Keratinocyte (primary cell): ENCODE measurements around the gene FOXRED2. TPM values are rescaled to one million over a fixed set of nuclear protein-coding genes. Genes with fewer than 3 reads are reported as not detected.

Source experiments
- DNase-seq: peaks from one replicate; pipeline ENCODE4 v3.0.0-alpha.2; 2011; ENCODE audit warnings: low read depth, missing footprints, low spot score
- FAIRE-seq: peaks from 2 replicates; lab custom pipeline; 2011; peaks lifted over from hg19 to GRCh38; lab: Jason Lieb, UNC
- H2AFZ ChIP-seq: 2 replicates; pipeline ENCODE4 v1.6.0; 2012; ENCODE audit warnings: low read length, control low read depth, inconsistent platforms; ENCODE audit not compliant: control insufficient read depth
- H3K27ac ChIP-seq: 2 replicates; pipeline ENCODE4 v1.5.1; 2011; ENCODE audit warnings: low read length; ENCODE audit not compliant: control insufficient read depth, insufficient read depth
- H3K27me3 ChIP-seq: 3 replicates; pipeline ENCODE4 v1.6.0; 2011; ENCODE audit warnings: low read length; ENCODE audit not compliant: control insufficient read depth, insufficient read depth; ENCODE audit errors: extremely low read depth
- H3K36me3 ChIP-seq, 2 experiments: 2 replicates in 1 of 2; 3 replicates in 1 of 2; pipeline ENCODE4 v1.5.1; 2011; ENCODE audit warnings: low read length in 2 of 2, mild to moderate bottlenecking in 1 of 2; ENCODE audit not compliant: control insufficient read depth in 2 of 2, insufficient read depth in 2 of 2; ENCODE audit errors: extremely low read depth in 1 of 2
- H3K4me1 ChIP-seq: 3 replicates; pipeline ENCODE4 v1.5.1; 2011; ENCODE audit warnings: low read length; ENCODE audit not compliant: control insufficient read depth, insufficient read depth; ENCODE audit errors: extremely low read depth
- H3K4me2 ChIP-seq: 3 replicates; pipeline ENCODE4 v1.6.0; 2011; ENCODE audit warnings: low read depth, low read length; ENCODE audit not compliant: control insufficient read depth, insufficient read depth; ENCODE audit errors: extremely low read depth
- H3K4me3 ChIP-seq, 3 experiments: fragments of 200-600 bp in 1 of 3; sonication (generic) in 1 of 3; 2 replicates in 2 of 3; 3 replicates in 1 of 3; pipeline ENCODE4 v1.5.1; 2011 to 2016; ENCODE audit warnings: low read length in 3 of 3, mild to moderate bottlenecking in 3 of 3, control low read depth in 2 of 3, inconsistent platforms in 1 of 3, low read depth in 1 of 3, mixed read lengths in 1 of 3, mixed run types in 1 of 3, moderate library complexity in 1 of 3; ENCODE audit not compliant: control insufficient read depth in 2 of 3, insufficient read depth in 2 of 3; ENCODE audit errors: extremely low read depth in 1 of 3
- H3K79me2 ChIP-seq: 2 replicates; pipeline ENCODE4 v1.6.0; 2012; ENCODE audit warnings: low read length; ENCODE audit not compliant: control insufficient read depth, insufficient read depth
- H3K9ac ChIP-seq: 3 replicates; pipeline ENCODE4 v1.6.0; 2011; ENCODE audit warnings: low read length; ENCODE audit not compliant: control insufficient read depth, insufficient read depth; ENCODE audit errors: extremely low read depth
- H3K9me1 ChIP-seq: 3 replicates; pipeline ENCODE4 v1.6.0; 2011; ENCODE audit warnings: low read length; ENCODE audit not compliant: control insufficient read depth, insufficient read depth; ENCODE audit errors: extremely low read depth
- H3K9me3 ChIP-seq: 2 replicates; pipeline ENCODE4 v1.5.1; 2012; ENCODE audit warnings: low read depth, low read length; ENCODE audit not compliant: control insufficient read depth
- H4K20me1 ChIP-seq: 3 replicates; pipeline ENCODE4 v1.6.0; 2011; ENCODE audit warnings: low read length; ENCODE audit not compliant: control insufficient read depth, insufficient read depth; ENCODE audit errors: extremely low read depth
- CTCF ChIP-seq, 3 experiments: IDR thresholded peaks in 1 of 3; conservative IDR thresholded peaks in 1 of 3; optimal IDR thresholded peaks in 1 of 3; 2 replicates in 2 of 3; 3 replicates in 1 of 3; pipeline versions ENCODE3 to v1.5.1; 2011; ENCODE audit warnings: low read length in 3 of 3, mild to moderate bottlenecking in 3 of 3, moderate library complexity in 2 of 3, control low read depth in 1 of 3, inconsistent platforms in 1 of 3; ENCODE audit not compliant: insufficient read depth in 2 of 3; ENCODE audit errors: extremely low read depth in 1 of 3
- EZH2 ChIP-seq: IDR thresholded peaks from one replicate; pipeline ENCODE4 v1.6.1; 2012; ENCODE audit warnings: inconsistent platforms, mild to moderate bottlenecking, low read length, moderate library complexity
- dilution Hi-C: fragments of 300-500 bp; cut with MboI; formaldehyde crosslinking; loops from one replicate; pipeline ENCODE4 v1.7.0; 2020; ENCODE audit warnings: low sequenced_read_pairs; ENCODE audit not compliant: extremely low pct_ligation_motif_present
- polyA plus RNA-seq, 5 experiments: library from polyadenylated mRNA; depleted of rRNA in 3 of 5; stranded (reverse) in 3 of 5; stranded (forward) in 1 of 5; unstranded in 1 of 5; fragments of >200 nt; gene quantifications; 1 replicate in 1 of 5; 2 replicates in 3 of 5; 3 replicates in 1 of 5; pipeline versions ENCODE4 v1.2.1 to v1.2.3, GENCODE V29; 2011 to 2012; ENCODE audit warnings: missing spikeins in 2 of 5, low read depth in 1 of 5, low replicate concordance in 1 of 5

The FOXRED2 gene
- polyA plus RNA-seq, 1 donor (not counting 4 experiments of a cell fraction or from before 2014, with no cell fraction given): 0.71 TPM

GRCh38 chr22:36442506-36443197 is 64.2 kb downstream of the FOXRED2 start:
- no peaks in the 10 kb centered on the region for H3K79me2 ChIP-seq
- H4K20me1 ChIP-seq: no peaks in the 10 kb centered on the region
- H2AFZ ChIP-seq: no peak overlapping the region
- no peak overlapping the region for H3K9ac ChIP-seq
- H3K4me3 ChIP-seq: no peak overlapping the region
- no peak overlapping the region for H3K27ac ChIP-seq
- H3K9me1 ChIP-seq: no peaks in the 10 kb centered on the region
- H3K4me2 ChIP-seq: peak overlapping the region; percentile 1
- dilution Hi-C loops: no loop called here
- FAIRE-seq (no peak), DNase-seq (no peak)
- peaks cover 25% of the 10 kb centered on the region for H3K4me1 ChIP-seq
- H3K27me3 ChIP-seq: no peaks in the 10 kb centered on the region
- no peaks in the 10 kb centered on the region for H3K36me3 ChIP-seq
- no peak for TF ChIP-seq EZH2
- no peak for TF ChIP-seq CTCF (optimal IDR thresholded peaks at IDR 0.05 in 1 of 3, IDR thresholded peaks at IDR 0.05 in 1 of 3, conservative IDR thresholded peaks at IDR 0.05 in 1 of 3; ENCODE audit: extremely low read depth in 1 of 3, insufficient read depth in 2 of 3, low read length in 3 of 3)
- no peaks in the 10 kb centered on the region for H3K9me3 ChIP-seq

GRCh38 chr22:36440429-36441002 is 66.3 kb downstream of the FOXRED2 start:
- Histone ChIP-seq H3K4me1 (peaks cover 38% of the 10 kb centered on the region), H3K9ac (no peak overlapping the region), H3K9me1 (no peaks in the 10 kb centered on the region), H3K9me3 (no peaks in the 10 kb centered on the region), H3K79me2 (no peaks in the 10 kb centered on the region), H3K4me3 (no peak overlapping the region), H3K27ac (no peak overlapping the region), H3K4me2 (no peak overlapping the region), H4K20me1 (no peaks in the 10 kb centered on the region), H3K36me3 (no peaks in the 10 kb centered on the region), H3K27me3 (no peaks in the 10 kb centered on the region), H2AFZ (no peak overlapping the region)
- FAIRE-seq (no peak), DNase-seq (no peak)
- dilution Hi-C loops: no loop called here
- TF ChIP-seq EZH2: no peak
